ENCODE results near the gene KCNJ1.

KCNJ1 gene

DNA sequence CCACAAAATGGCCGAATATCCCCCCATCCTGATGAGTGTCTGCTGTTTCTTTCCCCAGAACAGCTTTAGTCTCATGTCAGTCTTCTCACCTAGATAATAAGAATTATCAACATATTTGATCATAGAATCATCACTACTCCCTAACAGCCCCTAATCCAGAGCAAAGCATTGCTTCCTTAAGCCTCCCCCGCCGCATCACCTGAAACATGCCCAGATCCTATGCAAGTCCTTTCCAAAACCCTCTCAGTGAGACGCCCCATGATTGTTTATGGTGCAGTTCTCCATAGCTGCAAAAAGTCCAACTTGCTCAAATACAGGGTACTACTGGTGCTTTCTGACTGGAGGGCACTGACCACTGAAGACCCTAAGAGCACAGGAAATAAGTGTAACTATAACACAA, 20.1 kb downstream of the KCNJ1 start:
- DNase-seq, result no peak

DNA sequence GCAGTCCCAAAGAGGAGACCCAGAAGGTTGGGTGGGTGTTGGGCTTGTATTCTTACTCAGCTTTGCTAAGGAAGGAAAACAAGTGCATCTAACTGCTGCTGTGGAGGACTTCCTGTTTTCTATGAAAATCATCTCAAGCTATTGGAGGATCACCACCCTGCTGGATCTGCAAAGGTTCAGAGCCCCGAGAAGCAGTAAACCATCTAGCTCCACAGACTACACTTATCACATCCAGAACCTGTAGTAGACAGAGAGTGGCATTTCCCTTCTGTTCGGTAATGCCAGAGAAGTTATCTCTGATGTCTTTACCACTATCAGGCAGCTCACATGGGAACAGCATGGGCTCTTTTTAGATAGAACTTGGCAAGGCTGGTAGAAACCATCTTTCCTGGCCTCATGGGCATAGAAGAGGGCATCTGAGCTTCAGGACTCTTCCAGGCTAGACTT, 21.7 kb downstream of the KCNJ1 start:
- DNase-seq, result no peak

DNA sequence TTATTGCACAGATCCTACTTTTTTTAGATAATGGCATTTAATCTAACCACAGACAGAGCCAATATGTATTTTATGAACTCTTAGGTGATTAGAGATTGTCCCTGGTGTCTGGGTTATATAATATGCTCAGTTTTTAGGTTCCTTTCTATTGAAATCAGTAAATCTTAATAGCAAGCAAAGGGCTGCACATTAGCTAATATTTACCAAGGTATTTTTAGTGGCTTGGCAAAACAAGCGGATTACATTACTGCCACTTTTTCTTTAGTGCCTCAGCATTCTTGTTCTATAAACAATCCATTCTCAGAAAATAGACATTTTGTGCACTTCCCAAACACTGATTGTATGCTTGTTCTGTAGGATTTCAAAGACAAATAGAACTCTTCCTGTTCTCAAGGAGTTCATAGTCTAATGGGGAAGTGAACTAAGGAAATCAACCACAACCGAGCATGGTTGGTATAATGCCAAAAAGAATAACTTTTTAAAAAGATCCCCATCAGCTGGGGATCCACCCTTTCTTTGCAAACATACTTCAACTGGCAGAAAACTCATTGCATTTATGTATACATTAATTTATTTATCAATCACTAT, 23.8 kb downstream of the KCNJ1 start:
- DNase-seq, result no peak

DNA sequence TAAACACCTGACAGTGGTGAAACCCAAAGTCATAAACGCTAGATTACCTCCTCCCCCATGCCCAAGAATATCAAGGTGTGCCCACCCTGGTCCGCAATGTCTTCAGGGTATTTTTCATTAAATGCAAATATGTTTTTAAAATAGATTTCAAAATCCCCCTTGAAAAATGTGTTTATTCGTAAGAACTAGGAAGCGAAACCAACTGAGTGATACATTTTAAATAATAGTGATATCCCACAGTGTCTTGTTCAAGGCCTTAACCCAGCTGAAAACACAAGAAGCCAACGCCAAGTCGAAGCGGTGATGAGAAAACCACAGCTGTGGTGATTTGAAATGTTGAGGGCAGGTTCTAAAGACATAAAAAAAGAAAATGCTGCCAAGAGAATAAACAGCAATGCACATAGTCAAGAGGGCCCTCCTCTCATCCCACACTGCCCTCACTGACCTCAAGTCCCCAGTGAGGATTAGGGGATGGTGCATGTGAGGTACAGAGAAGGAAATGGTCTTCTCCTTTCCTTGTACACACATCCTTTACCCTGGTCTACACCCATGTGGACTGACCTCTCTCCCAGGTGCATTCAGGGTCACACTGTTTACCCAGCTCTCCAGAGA, 25.5 kb downstream of the KCNJ1 start:
- DNase-seq, result no peak

- no peak for DNase-seq
Observed at GRCh38 chr11:128840783-128841182, 26.3 kb downstream of the KCNJ1 start.

DNA sequence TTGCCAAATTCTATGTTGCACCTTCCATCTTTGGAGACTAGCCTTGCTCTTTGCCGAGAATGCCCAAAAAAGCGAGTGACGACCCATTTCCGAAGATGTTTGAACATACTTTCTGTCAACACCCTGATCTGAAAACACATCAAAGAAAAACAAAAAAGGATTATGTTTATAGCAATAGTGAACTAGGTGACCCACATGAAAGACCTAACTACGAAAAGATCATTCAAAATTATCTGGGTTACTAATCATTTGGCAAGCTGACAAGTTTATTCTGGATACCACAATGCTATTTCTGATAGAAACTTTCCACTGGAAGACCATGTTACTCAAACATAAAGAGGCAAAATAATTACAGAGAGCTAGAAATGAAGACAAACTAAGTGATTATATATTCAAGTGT, 27.0 kb downstream of the KCNJ1 start:
- DNase-seq, result no peak

GRCh38 chr11:128839081-128839480, 28.0 kb downstream of the KCNJ1 start:
- DNase-seq, result no peak

- no peak for DNase-seq
Observed at GRCh38 chr11:128837627-128838026, 29.5 kb downstream of the KCNJ1 start.

DNA sequence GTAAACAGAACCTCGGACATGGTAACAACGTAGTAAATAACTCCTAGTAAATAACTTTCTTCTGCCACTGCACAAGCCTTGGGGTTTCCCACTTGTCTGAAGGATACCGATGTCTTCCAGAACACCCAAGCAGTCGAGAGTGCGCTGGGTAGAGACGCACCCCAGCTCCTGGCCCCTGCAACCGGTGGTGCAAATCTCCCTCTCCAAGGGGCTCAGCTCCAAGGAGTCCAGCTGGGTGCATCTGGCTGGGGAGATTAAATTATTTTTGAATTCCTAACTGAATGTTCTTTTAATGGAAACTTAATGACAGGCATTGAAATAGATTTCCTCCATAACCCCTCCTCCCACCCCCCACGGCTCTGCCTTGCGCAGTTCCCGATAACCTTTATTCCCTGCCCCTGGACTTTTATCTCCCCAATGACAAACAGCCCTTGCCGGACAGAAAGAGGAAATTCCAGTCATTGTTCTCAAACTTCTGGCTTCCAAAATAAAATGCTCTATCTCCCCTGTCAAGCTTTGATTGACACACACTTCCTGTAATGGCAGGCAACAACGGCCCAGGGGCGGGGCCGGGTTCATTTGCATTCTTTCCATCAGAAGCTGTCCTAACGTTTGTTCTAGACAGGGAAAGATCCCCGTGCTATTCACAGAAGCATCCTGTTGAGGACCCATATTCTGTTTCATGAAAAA, 31.2 kb downstream of the KCNJ1 start:
- DNase-seq, result no peak

- no peak for DNase-seq
Observed at GRCh38 chr11:128834157-128834556, 32.9 kb downstream of the KCNJ1 start.

DNA sequence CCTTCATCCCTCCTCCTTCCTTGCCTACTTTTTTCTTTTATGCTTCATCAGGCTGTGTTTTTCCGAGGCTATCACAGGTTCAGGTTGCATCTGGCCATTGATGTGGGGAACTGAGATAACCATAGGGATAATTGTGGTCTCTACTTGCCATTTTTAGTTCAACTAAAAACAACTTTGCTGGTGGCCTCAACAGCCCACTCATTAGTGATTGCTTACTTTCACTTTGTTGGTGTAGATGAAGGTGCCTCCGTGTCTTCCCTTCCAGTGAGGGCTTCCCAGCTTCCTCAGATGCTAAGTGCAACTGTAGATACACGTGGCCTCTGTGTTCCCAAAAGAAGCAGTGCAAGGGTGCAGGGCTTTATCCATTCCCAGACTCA, 35.0 kb downstream of the KCNJ1 start:
- no peak for DNase-seq

DNA sequence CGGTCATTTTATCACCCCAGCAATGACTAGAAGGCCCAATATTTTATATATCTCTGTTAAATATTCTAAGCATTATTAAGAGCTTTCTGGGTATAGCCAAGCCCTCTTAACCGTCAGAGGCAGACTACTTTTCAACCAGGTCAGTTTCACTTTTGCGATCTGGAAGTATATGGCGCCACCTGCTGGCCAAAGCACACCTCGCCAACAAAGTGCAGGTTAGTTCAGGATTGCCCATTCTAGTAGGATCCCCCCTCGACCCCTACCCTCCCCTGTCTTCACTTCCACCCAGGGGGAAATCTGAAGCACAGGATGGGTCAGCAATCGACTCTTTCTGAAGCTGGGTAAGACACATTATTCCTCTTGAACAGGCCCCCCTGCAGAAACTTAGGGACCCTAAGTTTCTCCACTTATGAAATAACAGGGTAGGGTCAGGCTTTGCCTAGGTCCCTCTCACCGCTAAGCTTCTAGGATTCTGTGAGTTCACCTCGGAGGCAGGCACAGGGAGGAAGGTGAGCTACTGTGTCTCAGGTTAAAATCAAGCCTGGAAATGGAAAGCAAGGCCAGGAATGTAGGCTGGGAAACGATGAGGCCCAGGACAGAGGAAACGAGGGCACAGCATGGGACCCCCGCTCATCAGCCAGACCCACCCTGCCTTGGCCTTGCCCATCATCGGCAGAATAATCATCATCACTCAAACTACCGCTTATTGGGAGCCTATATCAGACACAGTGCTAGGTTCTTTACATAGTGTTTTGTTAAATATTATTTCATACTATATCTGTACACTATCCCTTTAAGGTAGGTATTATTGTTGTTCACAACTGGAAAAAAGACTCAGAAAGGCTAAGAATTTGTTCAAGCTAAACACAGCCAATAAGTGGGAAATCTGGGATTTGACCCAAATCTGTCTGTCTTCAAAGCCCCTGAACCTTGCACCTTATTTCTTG, 35.6 kb downstream of the KCNJ1 start:
- DNase-seq, result peak; percentile 55

- DNase-seq, result no peak
Observed at GRCh38 chr11:128830290-128831173, 36.6 kb downstream of the KCNJ1 start.

DNA sequence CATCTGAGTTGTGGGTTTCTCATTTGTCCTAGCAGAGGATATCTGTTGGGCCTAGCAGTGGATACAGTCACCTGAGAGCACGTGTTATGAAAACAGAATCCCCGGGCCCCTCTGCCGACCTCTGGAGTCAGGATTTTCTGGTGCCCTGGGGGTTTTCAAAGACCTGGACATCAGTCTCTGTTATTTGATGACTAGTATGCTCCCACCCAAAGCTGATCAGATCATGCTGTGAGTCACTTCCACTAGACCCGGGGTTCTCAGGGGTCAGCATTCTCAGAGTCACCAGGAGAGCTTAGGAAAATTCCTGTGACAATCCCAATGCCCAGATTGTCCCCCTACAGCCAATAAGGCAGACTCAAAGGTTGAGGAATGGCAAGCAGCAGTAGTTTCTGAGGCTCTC, 38.7 kb downstream of the KCNJ1 start:
- DNase-seq, result no peak

DNA sequence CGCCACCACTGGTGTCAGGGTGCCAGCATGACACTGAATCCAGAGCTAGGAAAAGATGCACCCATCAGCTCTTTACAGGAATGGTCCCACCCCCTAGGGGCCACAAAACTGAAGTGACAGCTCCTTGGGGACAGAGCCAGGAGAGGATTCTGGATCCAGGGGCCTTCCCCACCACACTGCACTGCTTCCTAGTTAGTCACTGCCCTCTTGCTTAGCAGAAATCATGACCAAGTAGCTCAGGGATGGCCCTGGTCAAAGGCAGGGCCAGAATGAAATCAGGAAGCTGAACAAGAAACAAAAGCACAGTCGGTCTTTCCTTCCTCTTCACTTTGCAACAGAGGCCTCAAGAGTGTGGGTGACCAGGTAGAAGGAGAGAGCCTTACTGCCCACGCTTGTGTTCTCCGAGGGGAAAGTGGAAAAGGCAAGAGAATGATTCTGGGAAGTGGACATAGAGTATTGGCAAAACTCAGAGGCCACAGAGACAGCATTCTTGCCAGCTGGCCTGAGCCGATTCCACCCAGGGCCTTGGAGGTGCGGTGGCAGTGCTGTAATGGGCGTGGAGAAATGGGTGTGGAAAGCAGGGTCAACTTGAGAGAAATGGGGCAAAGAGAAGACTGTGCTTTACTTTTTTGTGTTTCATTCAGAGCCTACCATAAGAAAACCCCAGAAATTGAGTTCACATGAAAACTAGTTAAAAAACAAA, 39.8 kb downstream of the KCNJ1 start:
- no peak for DNase-seq

GRCh38 chr11:128825050-128825784, 41.9 kb downstream of the KCNJ1 start:
- no peak for DNase-seq

- no peak for DNase-seq
Observed at GRCh38 chr11:128824191-128825049, 42.7 kb downstream of the KCNJ1 start.

GRCh38 chr11:128823753-128824152, 43.3 kb downstream of the KCNJ1 start:
- no peak for DNase-seq

DNA sequence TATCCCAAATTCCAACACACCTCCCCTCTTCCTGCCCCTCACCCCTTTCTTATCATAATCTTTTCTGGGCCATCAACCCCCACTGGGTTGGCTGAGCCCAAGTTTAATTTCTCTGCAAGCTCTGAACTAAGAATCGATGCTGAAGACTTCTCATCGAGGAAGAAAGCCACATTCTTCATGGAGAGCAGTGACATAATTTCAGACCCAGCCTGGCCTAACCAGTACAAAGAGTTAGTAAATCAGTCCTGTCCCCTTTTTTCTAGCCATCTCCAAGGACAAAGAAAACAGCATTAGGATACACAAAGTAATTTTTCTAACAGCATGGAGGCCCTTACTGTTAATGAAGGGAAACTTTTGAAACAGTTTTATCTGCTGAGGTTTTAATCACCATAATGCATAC, 45.0 kb downstream of the KCNJ1 start:
- DNase-seq, result no peak

DNA sequence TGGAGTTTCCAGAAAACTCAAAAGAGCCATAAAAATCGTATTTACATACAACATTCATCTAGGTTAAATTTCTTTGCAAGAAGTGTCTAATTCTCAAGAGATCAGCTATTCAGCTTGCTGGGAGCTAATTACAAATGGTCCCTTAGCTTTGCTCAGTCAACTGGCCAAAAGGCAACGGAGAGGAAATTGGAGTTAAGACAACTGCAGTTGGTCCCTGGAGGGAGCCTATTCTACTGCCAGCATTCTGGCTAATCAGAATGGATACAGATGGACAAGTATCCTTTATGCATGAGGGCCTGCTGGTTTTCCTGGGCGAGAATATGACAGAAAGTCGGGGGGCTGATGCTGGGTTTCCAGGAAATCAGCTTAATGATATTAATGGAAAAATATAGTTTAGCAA, 45.5 kb downstream of the KCNJ1 start:
- no peak for DNase-seq
